Femur (tissue), 1 donor: Measurements from ENCODE around the gene ENPP6.
A peak's percentile ranks its signal among the peaks of the same experiment; 100 is the strongest.
"Not testable (repeated sequence)": the region's sequence is repeated elsewhere in the genome, so short reads cannot be mapped to it uniquely, and the experiment has no call there.

ENCODE experiments used
- DNase-seq: peaks from one replicate; pipeline ENCODE4 v3.0.0-alpha.2; 2017

The ENPP6 gene

GRCh38 chr4:184234155-184234554 lies 16.5 kb upstream of the ENPP6 start:
- DNase-seq = no peak

- no peak for DNase-seq
These were observed 15.3 kb upstream of the ENPP6 start for GRCh38 chr4:184232975-184233374.

DNA sequence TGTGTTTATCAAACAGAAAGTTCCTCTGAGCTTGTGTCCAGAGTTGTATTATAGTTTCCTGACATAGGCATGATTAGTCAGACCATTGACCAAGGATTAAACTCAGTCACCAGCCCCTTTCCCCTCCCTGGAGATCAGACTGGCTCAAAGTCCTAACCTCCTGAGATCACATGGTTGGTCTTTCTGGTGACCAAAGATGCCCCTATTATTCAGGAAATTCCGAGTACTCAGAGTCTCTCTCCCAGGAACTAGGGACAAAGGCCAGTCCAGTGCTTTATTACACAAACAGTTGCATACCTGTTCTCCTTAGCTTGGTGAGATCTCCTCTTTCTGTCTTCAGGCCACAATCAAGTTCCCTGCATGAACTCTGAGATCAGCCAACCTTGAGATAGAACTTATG lies 14.5 kb upstream of the ENPP6 start:
- DNase-seq = no peak

DNA sequence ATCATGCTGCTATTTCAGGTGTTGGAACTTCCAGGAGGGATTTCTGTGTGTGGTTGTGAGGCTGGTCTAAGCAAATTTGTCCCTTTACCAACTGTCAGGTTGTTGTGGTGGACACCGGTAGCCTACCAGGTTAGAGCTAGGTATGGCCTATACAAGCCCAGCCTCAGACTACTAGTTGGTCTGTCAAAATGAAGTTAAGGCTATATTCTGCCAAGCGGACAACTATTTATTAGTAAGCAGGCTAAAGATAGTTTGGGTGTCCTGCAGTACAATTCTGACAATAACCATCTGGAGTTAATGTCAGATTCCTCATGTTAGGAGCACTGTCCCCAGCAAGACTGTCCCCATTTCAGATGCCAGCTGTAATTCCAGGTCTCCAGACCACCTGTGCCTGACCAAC lies 13.9 kb upstream of the ENPP6 start:
- DNase-seq = no peak

GRCh38 chr4:184228056-184228705 lies 10.5 kb upstream of the ENPP6 start:
- DNase-seq = no peak

- DNase-seq = no peak
These were observed 1.2 kb downstream of the ENPP6 start for GRCh38 chr4:184216515-184216914.

DNA sequence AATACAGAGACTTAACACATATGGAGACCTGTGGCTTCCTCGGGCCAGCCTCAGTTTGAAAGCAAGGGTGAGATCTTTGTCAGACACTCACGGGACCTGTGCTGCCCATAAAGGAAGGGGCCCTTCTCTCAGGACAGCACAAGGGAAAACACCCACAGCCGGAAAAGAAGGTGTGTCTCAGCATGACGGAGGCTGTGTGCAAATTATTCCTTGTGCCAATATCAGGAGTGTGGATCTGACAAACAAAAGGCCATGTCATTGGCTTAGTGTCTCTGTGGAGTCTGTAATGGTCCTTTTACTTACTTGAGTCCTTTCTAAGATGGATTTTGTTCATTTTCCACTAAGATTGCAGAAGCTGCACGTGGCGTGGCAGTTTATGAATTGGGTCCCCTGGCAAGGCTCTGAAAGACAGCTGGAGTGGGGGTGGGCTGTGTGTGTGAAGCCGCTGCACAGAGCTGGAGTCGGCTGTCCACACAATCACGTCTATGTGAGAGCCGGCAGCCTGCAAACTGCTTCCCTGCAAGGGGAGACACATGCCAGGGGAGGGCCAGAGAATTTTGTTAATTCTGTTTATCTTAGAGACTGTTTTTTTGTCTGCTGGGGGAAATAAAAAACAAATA lies 1.9 kb downstream of the ENPP6 start:
- DNase-seq = peak; percentile 58

GRCh38 chr4:184214931-184215330 lies 2.7 kb downstream of the ENPP6 start:
- DNase-seq = no peak

GRCh38 chr4:184207734-184208607 lies 9.7 kb downstream of the ENPP6 start:
- DNase-seq = not testable (repeated sequence)

DNA sequence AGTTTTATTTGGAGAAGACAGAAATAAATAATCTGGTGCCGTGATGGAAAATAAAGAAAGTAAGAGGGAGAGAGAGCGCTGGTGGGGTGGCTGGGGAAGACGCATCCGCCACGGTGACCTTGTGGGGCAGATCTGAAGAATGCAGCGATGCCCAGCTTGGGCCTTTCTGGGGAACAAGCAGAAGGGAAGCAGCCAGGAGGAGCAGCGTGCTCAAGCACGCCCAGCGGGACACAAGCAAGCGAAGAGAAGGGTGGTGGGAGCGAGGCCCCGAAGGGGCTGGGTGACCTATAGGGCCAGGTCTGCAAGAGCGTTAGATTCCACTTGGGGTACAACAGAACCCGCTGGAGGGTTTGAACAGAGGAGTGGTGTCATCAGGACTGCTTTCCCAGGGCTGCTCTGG lies 12.4 kb downstream of the ENPP6 start:
- no peak for DNase-seq

- DNase-seq = no peak
These were observed 14.4 kb downstream of the ENPP6 start for GRCh38 chr4:184203300-184203699.

GRCh38 chr4:184201179-184201578 lies 16.5 kb downstream of the ENPP6 start:
- DNase-seq = no peak

DNA sequence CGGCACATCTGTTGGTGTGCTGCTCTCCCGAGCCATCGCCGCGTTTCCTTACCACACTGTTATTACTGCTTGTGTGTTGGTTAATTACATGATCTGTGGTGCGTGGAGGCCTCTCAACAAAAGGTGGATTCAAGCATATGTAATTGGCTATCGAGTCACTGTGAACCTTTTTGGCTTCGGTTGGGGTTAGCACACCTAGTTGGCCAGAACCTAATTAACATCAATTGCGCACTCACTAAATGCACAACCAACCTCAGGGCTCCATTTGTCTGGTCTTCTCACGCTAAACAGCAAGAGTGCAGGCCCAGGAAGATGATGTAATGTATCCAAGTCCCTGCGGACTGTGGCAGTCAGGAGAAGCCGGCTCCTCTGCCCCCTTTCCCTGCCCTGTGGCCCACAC lies 17.4 kb downstream of the ENPP6 start:
- no peak for DNase-seq

DNA sequence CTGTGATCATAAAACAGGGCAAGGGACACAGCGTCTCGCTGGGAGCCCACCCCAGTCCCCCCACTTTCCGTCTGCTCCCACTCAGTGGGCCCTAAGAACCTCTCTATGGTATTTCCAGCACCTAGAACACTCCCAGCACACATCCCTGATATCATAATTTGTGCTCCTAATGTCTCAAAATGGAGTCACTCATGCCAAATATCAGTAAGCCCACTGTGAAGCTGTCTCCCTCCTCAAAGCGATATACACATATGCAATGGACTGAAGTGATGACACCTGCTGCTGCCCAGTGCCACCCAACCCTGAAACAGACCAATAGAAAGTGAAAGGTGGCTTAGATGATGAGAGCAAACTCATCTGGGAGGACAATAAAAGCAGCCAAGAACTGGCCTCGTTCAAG lies 17.9 kb downstream of the ENPP6 start:
- no peak for DNase-seq

GRCh38 chr4:184198190-184198589 lies 19.5 kb downstream of the ENPP6 start:
- peak; percentile 39 for DNase-seq

- peak; percentile 65 for DNase-seq
These were observed 20.1 kb downstream of the ENPP6 start for GRCh38 chr4:184197536-184198082.

- DNase-seq = no peak
These were observed 20.8 kb downstream of the ENPP6 start for GRCh38 chr4:184196730-184197385.

GRCh38 chr4:184193556-184194525 lies 23.8 kb downstream of the ENPP6 start:
- no peak for DNase-seq

- no peak for DNase-seq
These were observed 24.7 kb downstream of the ENPP6 start for GRCh38 chr4:184192933-184193332.

DNA sequence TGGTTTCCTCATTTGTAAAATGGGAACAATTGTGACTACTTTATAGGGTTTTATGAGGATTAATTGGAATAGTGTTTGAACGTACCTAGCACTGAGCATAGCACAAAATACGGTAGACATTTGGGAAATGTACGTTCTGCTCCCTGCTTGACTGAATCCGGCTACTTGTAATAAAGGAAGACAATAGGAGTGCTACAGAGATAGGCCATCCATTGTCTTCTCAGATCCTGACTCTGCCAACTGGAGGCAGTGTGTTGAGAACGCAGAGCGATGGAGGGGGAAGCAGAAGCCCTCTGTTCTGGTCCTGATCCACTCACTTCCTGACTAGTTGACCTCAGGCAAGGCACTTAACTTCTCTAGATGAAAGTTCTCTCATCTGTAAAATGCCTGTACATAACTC lies 26.4 kb downstream of the ENPP6 start:
- DNase-seq = no peak

- DNase-seq = no peak
These were observed 27.0 kb downstream of the ENPP6 start for GRCh38 chr4:184190711-184191110.

- no peak for DNase-seq
These were observed 27.7 kb downstream of the ENPP6 start for GRCh38 chr4:184189966-184190365.
